ENCODE measurements around the gene PLSCR1. TPM values are rescaled to one million over a fixed set of nuclear protein-coding genes. Genes with fewer than 3 reads are reported as not detected.
A peak's percentile ranks its signal among the peaks of the same experiment; 100 is the strongest.

The PLSCR1 gene
- 36.1 TPM for polyA plus RNA-seq (2013, experiment 1 of 2)
- 37.1 TPM for polyA plus RNA-seq (2013, experiment 2 of 2)

- 1 to 2% methylated on average over 27 to 29 of the region's 51 CpGs for WGBS, 2 experiments (ENCODE audit: insufficient coverage in 2 of 2)
- Histone ChIP-seq H3K4me3 (ENCODE audit: extremely low read depth, insufficient read depth, low read length, poor library complexity, severe bottlenecking) (peak within 1 kb of the TSS; percentile 67), H3K9me3 (ENCODE audit: control insufficient read depth, low read length) (peaks cover 2% of the 10 kb centered on the region), H3K27ac (ENCODE audit: low read depth, low read length, severe bottlenecking) (peak within 1 kb of the TSS; percentile 87), H3K36me3 (ENCODE audit: control insufficient read depth, insufficient read depth, low read length) (peaks cover 12% of the 10 kb centered on the region), H3K4me1 (ENCODE audit: control insufficient read depth, insufficient read depth, low read length, poor library complexity, severe bottlenecking) (no peaks in the 10 kb centered on the region)
Observed at GRCh38 chr3:146544002-146544928, at the start of gene PLSCR1. TSS of gene PLSCR1 (minus strand) at chr3:146544607. CDS start at chr3:146536552, 8,055 bp downstream.

GRCh38 chr3:146593776-146594175, 49.4 kb upstream of the PLSCR1 start:
- no peak overlapping the region for H3K4me3 ChIP-seq (ENCODE audit: extremely low read depth, insufficient read depth, low read length, poor library complexity, severe bottlenecking)
- 40 to 81% methylated on average over 1 to 2 of the region's 3 CpGs for WGBS, 2 experiments (ENCODE audit: insufficient coverage in 2 of 2)
- H3K27ac ChIP-seq (ENCODE audit: low read depth, low read length, severe bottlenecking), result no peak overlapping the region
- H3K9me3 ChIP-seq (ENCODE audit: control insufficient read depth, low read length), result no peaks in the 10 kb centered on the region
- H3K4me1 ChIP-seq (ENCODE audit: control insufficient read depth, insufficient read depth, low read length, poor library complexity, severe bottlenecking), result no peaks in the 10 kb centered on the region
- H3K36me3 ChIP-seq (ENCODE audit: control insufficient read depth, insufficient read depth, low read length), result no peaks in the 10 kb centered on the region

- 100% methylated on average over 1 of the region's 2 CpGs; no CpG with 5 or more reads in 1 of the 2 experiments for WGBS, 2 experiments (ENCODE audit: insufficient coverage in 2 of 2)
- H3K9me3 ChIP-seq (ENCODE audit: control insufficient read depth, low read length), result no peaks in the 10 kb centered on the region
- no peak overlapping the region for H3K27ac ChIP-seq (ENCODE audit: low read depth, low read length, severe bottlenecking)
- H3K36me3 ChIP-seq (ENCODE audit: control insufficient read depth, insufficient read depth, low read length), result no peaks in the 10 kb centered on the region
- H3K4me1 ChIP-seq (ENCODE audit: control insufficient read depth, insufficient read depth, low read length, poor library complexity, severe bottlenecking), result no peaks in the 10 kb centered on the region
- H3K4me3 ChIP-seq (ENCODE audit: extremely low read depth, insufficient read depth, low read length, poor library complexity, severe bottlenecking), result no peak overlapping the region
Observed at GRCh38 chr3:146590521-146590920, 46.1 kb upstream of the PLSCR1 start.

- Histone ChIP-seq H3K9me3 (ENCODE audit: control insufficient read depth, low read length) (no peaks in the 10 kb centered on the region), H3K36me3 (ENCODE audit: control insufficient read depth, insufficient read depth, low read length) (no peaks in the 10 kb centered on the region), H3K4me1 (ENCODE audit: control insufficient read depth, insufficient read depth, low read length, poor library complexity, severe bottlenecking) (no peaks in the 10 kb centered on the region), H3K4me3 (ENCODE audit: extremely low read depth, insufficient read depth, low read length, poor library complexity, severe bottlenecking) (no peak overlapping the region), H3K27ac (ENCODE audit: low read depth, low read length, severe bottlenecking) (no peak overlapping the region)
- WGBS, 2 experiments (ENCODE audit: insufficient coverage in 2 of 2), result no CpG with 5 or more reads among the region's 1 CpG
Observed at GRCh38 chr3:146589899-146590508, 45.6 kb upstream of the PLSCR1 start.

- Histone ChIP-seq H3K4me1 (ENCODE audit: control insufficient read depth, insufficient read depth, low read length, poor library complexity, severe bottlenecking) (peaks cover 4% of the 10 kb centered on the region), H3K36me3 (ENCODE audit: control insufficient read depth, insufficient read depth, low read length) (no peaks in the 10 kb centered on the region), H3K9me3 (ENCODE audit: control insufficient read depth, low read length) (peaks cover 15% of the 10 kb centered on the region), H3K27ac (ENCODE audit: low read depth, low read length, severe bottlenecking) (no peak overlapping the region), H3K4me3 (ENCODE audit: extremely low read depth, insufficient read depth, low read length, poor library complexity, severe bottlenecking) (no peak overlapping the region)
Observed at GRCh38 chr3:146585156-146585555, 40.7 kb upstream of the PLSCR1 start.

GRCh38 chr3:146581951-146582467, 37.6 kb upstream of the PLSCR1 start:
- H3K27ac ChIP-seq (ENCODE audit: low read depth, low read length, severe bottlenecking), result peak overlapping the region; percentile 79
- H3K4me3 ChIP-seq (ENCODE audit: extremely low read depth, insufficient read depth, low read length, poor library complexity, severe bottlenecking), result no peak overlapping the region
- peaks cover 15% of the 10 kb centered on the region for H3K9me3 ChIP-seq (ENCODE audit: control insufficient read depth, low read length)
- H3K36me3 ChIP-seq (ENCODE audit: control insufficient read depth, insufficient read depth, low read length), result no peaks in the 10 kb centered on the region
- peaks cover 4% of the 10 kb centered on the region for H3K4me1 ChIP-seq (ENCODE audit: control insufficient read depth, insufficient read depth, low read length, poor library complexity, severe bottlenecking)

- no peak overlapping the region for H3K27ac ChIP-seq (ENCODE audit: low read depth, low read length, severe bottlenecking)
- peaks cover 4% of the 10 kb centered on the region for H3K4me1 ChIP-seq (ENCODE audit: control insufficient read depth, insufficient read depth, low read length, poor library complexity, severe bottlenecking)
- H3K9me3 ChIP-seq (ENCODE audit: control insufficient read depth, low read length), result peaks cover 15% of the 10 kb centered on the region
- H3K36me3 ChIP-seq (ENCODE audit: control insufficient read depth, insufficient read depth, low read length), result no peaks in the 10 kb centered on the region
- WGBS, 2 experiments (ENCODE audit: insufficient coverage in 2 of 2), result no CpG with 5 or more reads among the region's 1 CpG
- no peak overlapping the region for H3K4me3 ChIP-seq (ENCODE audit: extremely low read depth, insufficient read depth, low read length, poor library complexity, severe bottlenecking)
Observed at GRCh38 chr3:146581080-146581601, 36.7 kb upstream of the PLSCR1 start.

GRCh38 chr3:146577662-146578061, 33.3 kb upstream of the PLSCR1 start:
- Histone ChIP-seq H3K4me3 (ENCODE audit: extremely low read depth, insufficient read depth, low read length, poor library complexity, severe bottlenecking) (no peak overlapping the region), H3K27ac (ENCODE audit: low read depth, low read length, severe bottlenecking) (no peak overlapping the region), H3K9me3 (ENCODE audit: control insufficient read depth, low read length) (peaks cover 8% of the 10 kb centered on the region), H3K4me1 (ENCODE audit: control insufficient read depth, insufficient read depth, low read length, poor library complexity, severe bottlenecking) (peaks cover 4% of the 10 kb centered on the region), H3K36me3 (ENCODE audit: control insufficient read depth, insufficient read depth, low read length) (no peaks in the 10 kb centered on the region)

GRCh38 chr3:146575636-146576035, 31.2 kb upstream of the PLSCR1 start:
- no peaks in the 10 kb centered on the region for H3K36me3 ChIP-seq (ENCODE audit: control insufficient read depth, insufficient read depth, low read length)
- WGBS, 2 experiments (ENCODE audit: insufficient coverage in 2 of 2), result 100% methylated on average over 2 of the region's 2 CpGs; no CpG with 5 or more reads in 1 of the 2 experiments
- H3K27ac ChIP-seq (ENCODE audit: low read depth, low read length, severe bottlenecking), result no peak overlapping the region
- no peaks in the 10 kb centered on the region for H3K9me3 ChIP-seq (ENCODE audit: control insufficient read depth, low read length)
- no peaks in the 10 kb centered on the region for H3K4me1 ChIP-seq (ENCODE audit: control insufficient read depth, insufficient read depth, low read length, poor library complexity, severe bottlenecking)
- H3K4me3 ChIP-seq (ENCODE audit: extremely low read depth, insufficient read depth, low read length, poor library complexity, severe bottlenecking), result no peak overlapping the region

- Histone ChIP-seq H3K9me3 (ENCODE audit: control insufficient read depth, low read length) (no peaks in the 10 kb centered on the region), H3K36me3 (ENCODE audit: control insufficient read depth, insufficient read depth, low read length) (no peaks in the 10 kb centered on the region), H3K27ac (ENCODE audit: low read depth, low read length, severe bottlenecking) (no peak overlapping the region), H3K4me3 (ENCODE audit: extremely low read depth, insufficient read depth, low read length, poor library complexity, severe bottlenecking) (no peak overlapping the region), H3K4me1 (ENCODE audit: control insufficient read depth, insufficient read depth, low read length, poor library complexity, severe bottlenecking) (no peaks in the 10 kb centered on the region)
- whole genome bisulfite sequencing, 2 experiments (ENCODE audit: insufficient coverage in 2 of 2), result no CpG with 5 or more reads among the region's 1 CpG
Observed at GRCh38 chr3:146574173-146574572, 29.8 kb upstream of the PLSCR1 start.
